Activated CD4-positive, alpha-beta T cell treated with anti-CD3 and anti-CD28 coated beads, Interleukin-2, amount 50 U/mL, for 16 hours (primary cell): ENCODE results near the gene ADH7.
"Not testable (repeated sequence)": the region's sequence is repeated elsewhere in the genome, so short reads cannot be mapped to it uniquely, and the experiment has no call there.

Experiments used
- DNase-seq: peaks from one replicate; pipeline ENCODE4 v3.0.0-alpha.2; 2020

ADH7 gene

DNA sequence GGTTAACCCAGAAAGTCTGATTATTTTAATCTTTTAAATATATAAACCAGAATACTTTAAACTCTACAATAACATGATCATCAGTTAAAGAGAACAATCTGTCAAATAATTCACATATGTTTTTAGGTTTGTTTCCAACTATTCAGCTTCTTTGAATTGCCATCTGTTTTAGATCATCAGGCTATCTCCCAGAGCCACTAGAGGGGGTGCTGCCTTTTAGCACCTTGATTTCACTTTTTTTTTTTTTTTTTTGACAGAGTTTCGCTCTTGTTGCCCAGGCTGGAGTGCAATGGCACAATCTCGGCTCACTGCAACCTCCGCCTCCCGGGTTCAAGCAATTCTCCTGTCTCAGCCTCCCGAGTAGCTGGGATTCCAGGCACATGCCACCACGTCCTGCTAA lies 57.8 kb downstream of the ADH7 start:
- DNase-seq, result not testable (repeated sequence)

DNA sequence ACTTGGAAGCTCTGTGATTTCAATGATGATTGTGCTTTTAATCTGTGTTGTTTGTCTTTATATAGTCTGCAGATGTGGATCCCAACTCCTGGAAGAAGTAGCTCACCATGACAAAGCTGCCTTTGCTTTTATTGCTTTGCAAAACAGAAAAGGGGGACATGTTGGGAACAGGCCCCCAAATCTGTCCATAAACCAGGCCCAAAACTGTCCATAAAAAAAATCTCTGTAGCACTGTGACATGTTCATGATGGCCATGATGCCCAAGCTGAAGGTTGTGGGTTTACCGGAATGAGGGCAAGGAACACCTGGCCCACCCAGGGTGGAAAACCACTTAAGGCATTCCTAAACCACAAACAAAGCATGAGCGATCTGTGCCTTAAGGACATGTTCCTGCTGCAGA lies 62.7 kb downstream of the ADH7 start:
- DNase-seq, result not testable (repeated sequence)

DNA sequence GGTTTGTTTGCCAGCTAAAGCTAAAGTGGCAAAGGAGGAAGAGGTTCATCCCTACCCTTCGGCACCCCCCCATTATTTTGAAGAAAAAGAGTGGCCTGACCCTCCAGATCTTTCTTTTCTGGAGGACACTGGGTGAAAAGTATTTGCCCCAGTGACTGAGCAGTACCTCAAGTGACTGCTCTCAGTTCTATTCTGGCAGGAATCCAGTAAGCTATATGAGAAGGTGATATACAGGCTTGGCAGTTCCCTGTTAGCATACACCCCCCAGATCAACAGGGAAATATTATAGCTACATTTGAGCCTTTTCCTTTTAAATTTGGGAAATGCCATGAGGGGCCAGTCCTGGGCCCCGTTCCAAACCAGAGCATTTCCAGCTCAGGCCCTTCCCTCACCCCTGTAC lies 67.3 kb downstream of the ADH7 start:
- not testable (repeated sequence) for DNase-seq

DNA sequence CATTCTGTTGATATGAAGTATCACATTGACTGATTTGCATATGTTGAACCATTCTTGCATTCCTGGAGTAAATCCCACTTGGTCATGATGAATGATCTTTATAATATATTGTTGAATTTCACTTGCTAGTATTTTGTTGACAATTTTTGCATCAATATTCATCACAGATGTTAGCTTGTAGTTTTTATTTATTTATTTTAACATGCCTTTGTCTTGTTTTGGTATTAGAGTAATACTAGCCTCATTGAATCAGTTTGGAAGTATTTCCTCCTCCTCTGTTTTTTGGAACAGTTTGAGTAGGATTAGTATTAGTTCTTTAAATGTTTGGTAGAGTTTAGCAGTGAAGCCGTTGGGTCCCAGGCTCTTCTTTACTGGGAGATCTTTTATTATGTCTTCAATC lies 68.7 kb downstream of the ADH7 start:
- no peak for DNase-seq

DNA sequence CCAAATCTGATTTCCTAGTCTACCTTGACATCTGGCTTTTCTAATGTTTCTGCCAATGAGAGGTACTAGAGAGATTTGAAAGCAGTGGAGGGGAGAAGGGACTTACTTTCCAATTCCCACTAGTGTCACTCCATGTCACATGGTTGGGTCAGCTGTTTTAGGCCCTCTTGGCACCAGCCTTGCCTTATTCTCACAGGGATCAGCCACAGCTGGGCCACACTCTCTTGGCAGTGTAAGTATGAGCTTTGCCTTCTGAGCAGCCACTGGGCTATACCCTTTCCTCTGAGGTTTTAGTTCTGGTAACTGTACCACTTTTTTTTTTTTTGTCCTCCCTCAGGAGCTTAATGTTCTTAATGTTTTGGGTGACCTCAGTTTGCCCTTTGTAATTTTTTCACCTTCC lies 72.4 kb downstream of the ADH7 start:
- no peak for DNase-seq
